H9 (cell line): ENCODE measurements around the gene SERPINE1. TPM values are rescaled to one million over a fixed set of nuclear protein-coding genes. Genes with fewer than 3 reads are reported as not detected.

Experiments
- DNase-seq: peaks from one replicate; pipeline ENCODE4 v3.0.0-alpha.2; 2017
- H2AFZ ChIP-seq: one replicate; pipeline ENCODE4 v1.6.1; 2013; ENCODE audit warnings: mild to moderate bottlenecking, low read length, control low read depth, moderate library complexity
- H2AK5ac ChIP-seq: 2 replicates; pipeline ENCODE4 v1.6.1; 2013; ENCODE audit warnings: low read length, control low read depth, mixed read lengths; ENCODE audit not compliant: insufficient read length
- H2BK120ac ChIP-seq: one replicate; pipeline ENCODE4 v1.6.1; 2013; ENCODE audit warnings: low read depth, mild to moderate bottlenecking, low read length, control low read depth, inconsistent platforms; ENCODE audit not compliant: poor library complexity, severe bottlenecking
- H2BK12ac ChIP-seq: 2 replicates; pipeline ENCODE4 v1.6.1; 2013; ENCODE audit warnings: low read length, control low read depth, mixed read lengths, low read depth; ENCODE audit not compliant: insufficient read length
- H2BK15ac ChIP-seq: 2 replicates; pipeline ENCODE4 v1.6.1; 2013; ENCODE audit warnings: low read depth, low read length, control low read depth
- H2BK20ac ChIP-seq: one replicate; pipeline ENCODE4 v1.6.1; 2013; ENCODE audit warnings: low read depth, mild to moderate bottlenecking, low read length, control low read depth, inconsistent platforms; ENCODE audit not compliant: poor library complexity, severe bottlenecking
- H2BK5ac ChIP-seq: 2 replicates; pipeline ENCODE4 v1.6.1; 2013; ENCODE audit warnings: low read length, control low read depth, mixed read lengths; ENCODE audit not compliant: insufficient read length
- H3K14ac ChIP-seq: 2 replicates; pipeline ENCODE4 v1.6.1; 2013; ENCODE audit warnings: low read length, control low read depth; ENCODE audit not compliant: insufficient read depth
- H3K18ac ChIP-seq: 2 replicates; pipeline ENCODE4 v1.6.1; 2013; ENCODE audit warnings: low read depth, mild to moderate bottlenecking, mixed read lengths, low read length, control low read depth; ENCODE audit not compliant: insufficient read length
- H3K23ac ChIP-seq: 2 replicates; pipeline ENCODE4 v1.6.1; 2013; ENCODE audit warnings: low read length, control low read depth, mixed read lengths, low read depth; ENCODE audit not compliant: insufficient read length
- H3K23me2 ChIP-seq: 2 replicates; pipeline ENCODE4 v1.6.1; 2013; ENCODE audit warnings: low read depth, mild to moderate bottlenecking, mixed read lengths, low read length, control low read depth; ENCODE audit not compliant: insufficient read length, poor library complexity, severe bottlenecking
- H3K27ac ChIP-seq: 2 replicates; pipeline ENCODE4 v1.5.1; 2013; ENCODE audit warnings: low read length, control low read depth, mixed read lengths, low read depth; ENCODE audit not compliant: insufficient read length
- H3K27me3 ChIP-seq: 2 replicates; pipeline ENCODE4 v1.6.1; 2013; ENCODE audit warnings: low read length, control low read depth, inconsistent platforms; ENCODE audit not compliant: insufficient read depth
- H3K4ac ChIP-seq: 2 replicates; pipeline ENCODE4 v1.6.1; 2013; ENCODE audit warnings: low read depth, mild to moderate bottlenecking, control low read depth, inconsistent platforms, low read length, moderate library complexity
- H3K4me1 ChIP-seq: 2 replicates; pipeline ENCODE4 v1.6.1; 2013; ENCODE audit warnings: low read length, control low read depth, inconsistent platforms; ENCODE audit not compliant: insufficient read depth
- H3K4me2 ChIP-seq: 2 replicates; pipeline ENCODE4 v1.6.1; 2013; ENCODE audit warnings: low read length, control low read depth, mixed read lengths; ENCODE audit not compliant: insufficient read length, insufficient read depth
- H3K56ac ChIP-seq: 2 replicates; pipeline ENCODE4 v1.6.1; 2013; ENCODE audit warnings: low read depth, mild to moderate bottlenecking, mixed read lengths, low read length, control low read depth; ENCODE audit not compliant: insufficient read length
- H3K79me1 ChIP-seq: 2 replicates; pipeline ENCODE4 v1.6.1; 2013; ENCODE audit warnings: low read depth, mild to moderate bottlenecking, moderate library complexity, low read length, control low read depth, inconsistent platforms; ENCODE audit not compliant: insufficient read depth, poor library complexity, severe bottlenecking
- H3K79me2 ChIP-seq: 2 replicates; pipeline ENCODE4 v1.6.1; 2013; ENCODE audit warnings: low read length, control low read depth, inconsistent platforms; ENCODE audit not compliant: insufficient read depth
- H3K9ac ChIP-seq: 2 replicates; pipeline ENCODE4 v1.6.1; 2013; ENCODE audit warnings: low read length, control low read depth, mixed read lengths; ENCODE audit not compliant: insufficient read length; ENCODE audit errors: extremely low read depth
- H3K9me3 ChIP-seq: one replicate; pipeline ENCODE4 v1.6.1; 2013; ENCODE audit warnings: low read depth, low read length, inconsistent platforms; ENCODE audit not compliant: control insufficient read depth
- H3T11ph ChIP-seq: one replicate; pipeline ENCODE4 v1.6.1; 2013; ENCODE audit warnings: mild to moderate bottlenecking, low read length, control low read depth, inconsistent platforms
- H4K20me1 ChIP-seq: one replicate; pipeline ENCODE4 v1.6.1; 2013; ENCODE audit not compliant: control insufficient read depth, insufficient read length, insufficient read depth
- H4K5ac ChIP-seq: 2 replicates; pipeline ENCODE4 v1.6.1; 2013; ENCODE audit warnings: low read depth, mild to moderate bottlenecking, mixed read lengths, low read length, control low read depth; ENCODE audit not compliant: insufficient read length
- H4K8ac ChIP-seq: replicated peaks from 2 replicates; pipeline ENCODE4 v1.6.1; 2013; ENCODE audit warnings: low read length, control low read depth, mixed read lengths, low read depth; ENCODE audit not compliant: insufficient read length
- H4K91ac ChIP-seq: 2 replicates; pipeline ENCODE4 v1.6.1; 2013; ENCODE audit warnings: low read depth, mild to moderate bottlenecking, moderate library complexity, mixed read lengths, low read length, control low read depth; ENCODE audit not compliant: insufficient read length
- H3K27ac Mint-ChIP-seq, 3 experiments: 2 replicates in 2 of 3; 3 replicates in 1 of 3; pipeline ENCODE4 v1.8.0; 2020 to 2021; ENCODE audit warnings: mixed read lengths in 3 of 3, mild to moderate bottlenecking in 1 of 3, moderate library complexity in 1 of 3
- H3K27me3 Mint-ChIP-seq: 2 replicates; pipeline ENCODE4 v1.8.0; 2021; ENCODE audit warnings: low read depth, mild to moderate bottlenecking, moderate library complexity, mixed read lengths
- H3K36me3 Mint-ChIP-seq, 3 experiments: 2 replicates in 2 of 3; 3 replicates in 1 of 3; pipeline ENCODE4 v1.8.0; 2020 to 2021; ENCODE audit warnings: low read depth in 3 of 3, mixed read lengths in 3 of 3; ENCODE audit not compliant: insufficient read depth in 1 of 3
- H3K4me1 Mint-ChIP-seq, 2 experiments: 2 replicates each; pipeline ENCODE4 v1.8.0; 2020; ENCODE audit warnings: mixed read lengths in 2 of 2
- H3K4me3 Mint-ChIP-seq, 2 experiments: 2 replicates in 1 of 2; 3 replicates in 1 of 2; pipeline ENCODE4 v1.8.0; 2020 to 2021; ENCODE audit warnings: mild to moderate bottlenecking in 2 of 2, mixed read lengths in 2 of 2, moderate library complexity in 1 of 2
- H3K9me3 Mint-ChIP-seq, 2 experiments: 2 replicates in 1 of 2; 3 replicates in 1 of 2; pipeline ENCODE4 v1.8.0; 2020; ENCODE audit warnings: mild to moderate bottlenecking in 2 of 2, mixed read lengths in 2 of 2, moderate library complexity in 1 of 2
- WGBS: extraction: QIAGEN DNeasy Blood & Tissue Kit; methylation state at CpG from one replicate; pipeline ENCODE4 v1.1.7; 2013; ENCODE audit warnings: missing lambda C conversion rate, low lambda C conversion rate, mixed read lengths; ENCODE audit not compliant: insufficient read length; ENCODE audit errors: extremely low coverage; 5-methylcytosine and 5-hydroxymethylcytosine counted together
- total RNA-seq: library from RNA; stranded (reverse); gene quantifications from 2 replicates; pipeline ENCODE4 v1.2.1, GENCODE V29; 2021
- TF ChIP-seq, protein P1 (sequence below): fragments of 200-600 bp; sonication (generic); conservative IDR thresholded peaks from 3 replicates; pipeline ENCODE4 v1.8.0; 2021; ENCODE audit warnings: antibody characterized with exemption, mild to moderate bottlenecking

The SERPINE1 gene
- total RNA-seq, 1 experiment from 2014 or later, result 11.5 TPM

DNA sequence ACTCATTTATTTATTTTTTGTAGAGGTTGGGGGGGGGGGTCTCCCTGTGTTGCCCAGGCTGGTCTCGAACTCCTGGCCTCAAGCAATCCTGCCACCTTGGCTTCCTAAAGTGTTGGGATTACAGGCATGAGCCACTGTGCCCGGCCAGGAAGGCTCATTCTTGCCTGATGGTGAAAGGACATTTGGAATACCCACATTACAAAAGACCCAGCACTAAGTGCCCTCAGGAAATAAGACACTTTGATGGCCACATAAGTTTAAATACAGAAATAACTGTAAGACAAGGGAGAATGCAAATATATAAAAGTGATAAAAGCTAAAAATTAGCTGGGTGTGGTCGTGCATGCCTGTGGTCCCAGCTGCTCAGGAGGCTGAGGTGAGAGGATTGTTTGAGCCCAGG, 8.0 kb upstream of the SERPINE1 start:
- no peak overlapping the region for H2AK5ac ChIP-seq
- no peak overlapping the region for H4K5ac ChIP-seq
- H2BK12ac ChIP-seq, result no peak overlapping the region
- H3K4me2 ChIP-seq, result no peak overlapping the region
- no peak overlapping the region for H3K14ac ChIP-seq
- H3K4me1 Mint-ChIP-seq, result peaks cover 22 to 32% of the 10 kb centered on the region in 2 experiments
- H3K9ac ChIP-seq, result no peak overlapping the region
- no peak overlapping the region for H3K56ac ChIP-seq
- H4K20me1 ChIP-seq, result no peaks in the 10 kb centered on the region
- no peak overlapping the region for H2BK120ac ChIP-seq
- H3K4ac ChIP-seq, result no peak overlapping the region
- no peak overlapping the region for H4K8ac ChIP-seq
- no peak overlapping the region for H2BK20ac ChIP-seq
- no peak overlapping the region for H3K27ac ChIP-seq
- no peaks in the 10 kb centered on the region for H3K79me1 ChIP-seq
- no peaks in the 10 kb centered on the region for H3K27me3 ChIP-seq
- WGBS, result no CpG with 5 or more reads among the region's 3 CpGs
- DNase-seq, result no peak
- no peaks in the 10 kb centered on the region; a peak in 1 of 7 replicates for H3K36me3 Mint-ChIP-seq
- no peaks in the 10 kb centered on the region for H3K79me2 ChIP-seq
- H2AFZ ChIP-seq, result no peak overlapping the region
- peaks cover 7% of the 10 kb centered on the region; the same call in 1 of the 2 replicates for H3K4me1 ChIP-seq
- no peak overlapping the region for H3K23ac ChIP-seq
- H3K27me3 Mint-ChIP-seq, result peaks cover 1% of the 10 kb centered on the region; the same call in 1 of the 2 replicates
- no peak overlapping the region for H3K18ac ChIP-seq
- H3K4me3 Mint-ChIP-seq, result no peak overlapping the region; a peak in 1 of 5 replicates
- H2BK5ac ChIP-seq, result no peak overlapping the region
- H2BK15ac ChIP-seq, result no peak overlapping the region
- no peak overlapping the region for H3K27ac Mint-ChIP-seq
- no peak overlapping the region for H3T11ph ChIP-seq
- no peak overlapping the region for H4K91ac ChIP-seq
- TF ChIP-seq, protein P1, sequence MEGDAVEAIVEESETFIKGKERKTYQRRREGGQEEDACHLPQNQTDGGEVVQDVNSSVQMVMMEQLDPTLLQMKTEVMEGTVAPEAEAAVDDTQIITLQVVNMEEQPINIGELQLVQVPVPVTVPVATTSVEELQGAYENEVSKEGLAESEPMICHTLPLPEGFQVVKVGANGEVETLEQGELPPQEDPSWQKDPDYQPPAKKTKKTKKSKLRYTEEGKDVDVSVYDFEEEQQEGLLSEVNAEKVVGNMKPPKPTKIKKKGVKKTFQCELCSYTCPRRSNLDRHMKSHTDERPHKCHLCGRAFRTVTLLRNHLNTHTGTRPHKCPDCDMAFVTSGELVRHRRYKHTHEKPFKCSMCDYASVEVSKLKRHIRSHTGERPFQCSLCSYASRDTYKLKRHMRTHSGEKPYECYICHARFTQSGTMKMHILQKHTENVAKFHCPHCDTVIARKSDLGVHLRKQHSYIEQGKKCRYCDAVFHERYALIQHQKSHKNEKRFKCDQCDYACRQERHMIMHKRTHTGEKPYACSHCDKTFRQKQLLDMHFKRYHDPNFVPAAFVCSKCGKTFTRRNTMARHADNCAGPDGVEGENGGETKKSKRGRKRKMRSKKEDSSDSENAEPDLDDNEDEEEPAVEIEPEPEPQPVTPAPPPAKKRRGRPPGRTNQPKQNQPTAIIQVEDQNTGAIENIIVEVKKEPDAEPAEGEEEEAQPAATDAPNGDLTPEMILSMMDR, result no peak
- no peaks in the 10 kb centered on the region for H3K23me2 ChIP-seq
- no peaks in the 10 kb centered on the region for H3K9me3 Mint-ChIP-seq
- H3K9me3 ChIP-seq, result no peaks in the 10 kb centered on the region
